BE2C (cell line): ENCODE measurements around the gene PCA3.
A peak's percentile ranks its signal among the peaks of the same experiment; 100 is the strongest.

Experiments used
- DNase-seq: peaks from one replicate; pipeline ENCODE4 v3.0.0-alpha.2; 2020
- H3K27me3 ChIP-seq: fragments of 250-450 bp; sonication (Bioruptor Pico); 2 replicates; pipeline ENCODE4 v1.5.1; 2020; ENCODE audit warnings: mild to moderate bottlenecking
- H3K36me3 ChIP-seq: fragments of 250-450 bp; sonication (Bioruptor Pico); 2 replicates; pipeline ENCODE4 v1.5.1; 2020; ENCODE audit warnings: mild to moderate bottlenecking
- H3K4me1 ChIP-seq: fragments of 250-450 bp; sonication (Bioruptor Pico); 2 replicates; pipeline ENCODE4 v1.5.1; 2020
- H3K4me3 ChIP-seq: 2 replicates; pipeline ENCODE4 v1.5.1; 2011; ENCODE audit warnings: low read depth, low read length
- H3K9me3 ChIP-seq: fragments of 250-450 bp; sonication (Bioruptor Pico); 2 replicates; pipeline ENCODE4 v1.5.1; 2020
- CTCF ChIP-seq: IDR thresholded peaks from 2 replicates; pipeline ENCODE4 v1.5.1; 2012; ENCODE audit warnings: mild to moderate bottlenecking, low read depth, low read length

Gene PCA3

GRCh38 chr9:76817489-76817888 lies 53.3 kb downstream of the PCA3 start:
- H3K4me3 ChIP-seq, result no peak overlapping the region
- no peak for DNase-seq
- no peaks in the 10 kb centered on the region for H3K27me3 ChIP-seq
- no peaks in the 10 kb centered on the region for H3K9me3 ChIP-seq
- H3K4me1 ChIP-seq, result peaks cover 25% of the 10 kb centered on the region
- TF ChIP-seq CTCF, result no peak
- H3K36me3 ChIP-seq, result peaks cover 14% of the 10 kb centered on the region

GRCh38 chr9:76818271-76818670 lies 54.0 kb downstream of the PCA3 start:
- TF ChIP-seq CTCF, result no peak
- Histone ChIP-seq H3K9me3 (no peaks in the 10 kb centered on the region), H3K4me3 (no peak overlapping the region), H3K27me3 (no peaks in the 10 kb centered on the region), H3K4me1 (peaks cover 25% of the 10 kb centered on the region), H3K36me3 (peaks cover 15% of the 10 kb centered on the region)
- peak; percentile 86 for DNase-seq

GRCh38 chr9:76820431-76820830 lies 56.2 kb downstream of the PCA3 start:
- H3K36me3 ChIP-seq, result peaks cover 28% of the 10 kb centered on the region
- no peaks in the 10 kb centered on the region for H3K9me3 ChIP-seq
- no peaks in the 10 kb centered on the region for H3K27me3 ChIP-seq
- no peak for DNase-seq
- H3K4me1 ChIP-seq, result peaks cover 25% of the 10 kb centered on the region
- TF ChIP-seq CTCF, result no peak
- no peak overlapping the region for H3K4me3 ChIP-seq

GRCh38 chr9:76827296-76828080 lies 63.2 kb downstream of the PCA3 start:
- no peak for DNase-seq
- no peak overlapping the region for H3K4me3 ChIP-seq
- H3K27me3 ChIP-seq, result no peaks in the 10 kb centered on the region
- peaks cover 23% of the 10 kb centered on the region for H3K36me3 ChIP-seq
- no peak for TF ChIP-seq CTCF
- peaks cover 6% of the 10 kb centered on the region for H3K4me1 ChIP-seq
- H3K9me3 ChIP-seq, result no peaks in the 10 kb centered on the region

- no peak for DNase-seq
- no peak overlapping the region for H3K4me3 ChIP-seq
- peaks cover 20% of the 10 kb centered on the region for H3K36me3 ChIP-seq
- peaks cover 6% of the 10 kb centered on the region for H3K4me1 ChIP-seq
- TF ChIP-seq CTCF, result no peak
- H3K27me3 ChIP-seq, result no peaks in the 10 kb centered on the region
- no peaks in the 10 kb centered on the region for H3K9me3 ChIP-seq
Observed at GRCh38 chr9:76828447-76828846, 64.2 kb downstream of the PCA3 start.

- Histone ChIP-seq H3K4me3 (peak overlapping the region; percentile 21; the same call in 1 of the 2 replicates), H3K27me3 (no peaks in the 10 kb centered on the region), H3K9me3 (no peaks in the 10 kb centered on the region), H3K36me3 (no peaks in the 10 kb centered on the region), H3K4me1 (peaks cover 6% of the 10 kb centered on the region)
- no peak for TF ChIP-seq CTCF
- peak; percentile 28 for DNase-seq
Observed at GRCh38 chr9:76835571-76836283, 71.5 kb downstream of the PCA3 start.
